ENCODE results near the gene NCOR1. TPM values are rescaled to one million over a fixed set of nuclear protein-coding genes. Genes with fewer than 3 reads are reported as not detected.

Gene NCOR1
- total and polyA plus RNA-seq, 10 of the 15 experiments (the other 5 are each of a cell fraction or from before 2014, with no cell fraction given) = 34.5 to 135 (median 82.9) TPM

GRCh38 chr17:16241906-16242399 is 26.6 kb upstream of the NCOR1 start:
- CTCF ChIA-PET = interaction anchor here (0.9 to 1.1 kb wide), 2 partner anchors 9 to 44 kb away, joined by 3 read pairs; no protein-coding TSS in a partner anchor
- no peak overlapping the region for H3K9ac ChIP-seq (ENCODE audit: control insufficient read depth, insufficient read depth, low read length)

More at GRCh38 chr17:16241906-16242399, 26.6 kb upstream of the NCOR1 start:
- POLR2A ChIA-PET = interaction anchor here (0.7 kb wide), 2 partner anchors 10 to 173 kb away, joined by 6 to 10 read pairs; no protein-coding TSS in a partner anchor
- H3K4me2 ChIP-seq (ENCODE audit: control insufficient read depth, insufficient read depth) = no peak overlapping the region
- RAD21 ChIA-PET (ENCODE audit: unreplicated experiment) = no interaction called here
- H3K79me2 ChIP-seq (ENCODE audit: control insufficient read depth, insufficient read depth, low read length) = no peaks in the 10 kb centered on the region
- FAIRE-seq (no peak), ATAC-seq (no peak), DNase-seq (ENCODE audit: low read depth, low spot score) (no peak)
- H4K20me1 ChIP-seq (ENCODE audit: control insufficient read depth, insufficient read depth) = no peaks in the 10 kb centered on the region; the same call in 1 of the 2 replicates
- H3K9me3 ChIP-seq (replicated peaks; ENCODE audit: control insufficient read depth, insufficient read depth, low read length) = no peaks in the 10 kb centered on the region
- TF ChIP-seq, protein P1, sequence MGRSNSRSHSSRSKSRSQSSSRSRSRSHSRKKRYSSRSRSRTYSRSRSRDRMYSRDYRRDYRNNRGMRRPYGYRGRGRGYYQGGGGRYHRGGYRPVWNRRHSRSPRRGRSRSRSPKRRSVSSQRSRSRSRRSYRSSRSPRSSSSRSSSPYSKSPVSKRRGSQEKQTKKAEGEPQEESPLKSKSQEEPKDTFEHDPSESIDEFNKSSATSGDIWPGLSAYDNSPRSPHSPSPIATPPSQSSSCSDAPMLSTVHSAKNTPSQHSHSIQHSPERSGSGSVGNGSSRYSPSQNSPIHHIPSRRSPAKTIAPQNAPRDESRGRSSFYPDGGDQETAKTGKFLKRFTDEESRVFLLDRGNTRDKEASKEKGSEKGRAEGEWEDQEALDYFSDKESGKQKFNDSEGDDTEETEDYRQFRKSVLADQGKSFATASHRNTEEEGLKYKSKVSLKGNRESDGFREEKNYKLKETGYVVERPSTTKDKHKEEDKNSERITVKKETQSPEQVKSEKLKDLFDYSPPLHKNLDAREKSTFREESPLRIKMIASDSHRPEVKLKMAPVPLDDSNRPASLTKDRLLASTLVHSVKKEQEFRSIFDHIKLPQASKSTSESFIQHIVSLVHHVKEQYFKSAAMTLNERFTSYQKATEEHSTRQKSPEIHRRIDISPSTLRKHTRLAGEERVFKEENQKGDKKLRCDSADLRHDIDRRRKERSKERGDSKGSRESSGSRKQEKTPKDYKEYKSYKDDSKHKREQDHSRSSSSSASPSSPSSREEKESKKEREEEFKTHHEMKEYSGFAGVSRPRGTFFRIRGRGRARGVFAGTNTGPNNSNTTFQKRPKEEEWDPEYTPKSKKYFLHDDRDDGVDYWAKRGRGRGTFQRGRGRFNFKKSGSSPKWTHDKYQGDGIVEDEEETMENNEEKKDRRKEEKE (IDR thresholded peaks at IDR 0.05) = no peak
- TF ChIP-seq NFIC (IDR thresholded peaks at IDR 0.05; ENCODE audit: low read depth, low read length) (no peak), ZNF687 (IDR thresholded peaks at IDR 0.05) (no peak), E2F4 (IDR thresholded peaks at IDR 0.05; ENCODE audit: low read depth, low read length) (no peak), NFXL1 (IDR thresholded peaks at IDR 0.05; ENCODE audit: borderline replicate concordance) (no peak), PAX8 (IDR thresholded peaks at IDR 0.05) (no peak), RCOR1 (conservative IDR thresholded peaks at IDR 0.05; ENCODE audit: low read depth, low read length) (no peak)
- H3K27me3 ChIP-seq (replicated peaks in 1 of 2; ENCODE audit: control insufficient read depth in 2 of 2, insufficient read depth in 2 of 2, low read length in 1 of 2) = no peaks in the 10 kb centered on the region
- no peak overlapping the region for H2AFZ ChIP-seq (ENCODE audit: control insufficient read depth, low read depth, low read length)
- no peak overlapping the region for H3K4me3 ChIP-seq
- SMC1A ChIA-PET (ENCODE audit: uncharacterized antibody, unreplicated experiment) = interaction anchor here (1.3 kb wide), 1 partner anchor 9 kb away, joined by 4 read pairs; no protein-coding TSS in a partner anchor
- peaks cover 6% of the 10 kb centered on the region for H3K4me1 ChIP-seq (ENCODE audit: control insufficient read depth, insufficient read depth, low read length)
- in situ Hi-C loops (cut with MboI) (no loop called here), intact Hi-C loops (cut with micrococcal nuclease; ENCODE audit: unreplicated experiment) (no loop called here)
- BruUV-seq (replicated peaks) = no TSS peak
- no peaks in the 10 kb centered on the region for H3K36me3 ChIP-seq (ENCODE audit: control insufficient read depth in 2 of 2, insufficient read depth in 2 of 2, low read length in 1 of 2)
- H3K27ac ChIP-seq (ENCODE audit: control insufficient read depth, insufficient read depth) = no peak overlapping the region

Data from GM12878 (cell line).